Upper lobe of left lung (tissue), 6 donors: Measurements from ENCODE around the gene COL6A2. TPM values are rescaled to one million over a fixed set of nuclear protein-coding genes. Genes with fewer than 3 reads are reported as not detected.

Experiments used
- ATAC-seq, 2 donors: fragments of 200-7000 bp; cut with Tn5 transposase; one replicate each; pipeline ENCODE4 v1.9.1; 2022; ENCODE audit warnings: mild to moderate bottlenecking in 2 of 2, moderate library complexity in 2 of 2; ENCODE audit not compliant: low FRiP score in 2 of 2
- DNase-seq, 2 donors: peaks; one replicate each; pipeline ENCODE4 v3.0.0-alpha.2; 2019 to 2020
- H3K27ac ChIP-seq, 4 donors: fragments of 200-600 bp; sonication (generic); one replicate each; pipeline ENCODE4 v1.5.1; 2016 to 2019
- H3K27me3 ChIP-seq, 4 donors: fragments of 200-600 bp; sonication (generic); one replicate each; pipeline ENCODE4 v1.5.1; 2017 to 2019
- H3K36me3 ChIP-seq, 4 donors: fragments of 200-600 bp; sonication (generic); one replicate each; pipeline ENCODE4 v1.5.1; 2016 to 2019
- H3K4me1 ChIP-seq, 4 donors: fragments of 200-600 bp; sonication (generic); one replicate each; pipeline ENCODE4 v1.5.1; 2018 to 2019
- H3K4me3 ChIP-seq, 4 donors: fragments of 200-600 bp; sonication (generic); one replicate each; pipeline ENCODE4 v1.5.1; 2017 to 2019; ENCODE audit warnings: mild to moderate bottlenecking in 2 of 4, moderate library complexity in 1 of 4
- H3K9me3 ChIP-seq, 4 donors: fragments of 200-600 bp; sonication (generic); one replicate each; pipeline ENCODE4 v1.5.1; 2018 to 2019
- EP300 ChIP-seq, 4 donors: sonication (generic); formaldehyde crosslinking; IDR thresholded peaks; one replicate each; pipeline ENCODE4 v1.5.1; 2017; ENCODE audit warnings: antibody characterized with exemption in 4 of 4, control low read depth in 2 of 4
- POLR2A ChIP-seq, 4 donors: fragments of 450-650 bp; IDR thresholded peaks; one replicate each; pipeline ENCODE4 v1.5.1; 2016 to 2017; ENCODE audit warnings: antibody characterized with exemption in 4 of 4, mild to moderate bottlenecking in 2 of 4
- POLR2AphosphoS5 ChIP-seq, 2 donors: sonication (generic); formaldehyde crosslinking; IDR thresholded peaks; one replicate each; pipeline ENCODE4 v1.5.1; 2017; ENCODE audit warnings: antibody characterized with exemption in 2 of 2
- WGBS, 2 donors: methylation state at CpG; one replicate each; pipeline ENCODE4 v1.1.5; 2017 to 2018; 5-methylcytosine and 5-hydroxymethylcytosine counted together
- total RNA-seq, 6 donors: library from RNA; depleted of rRNA in 4 of 6; stranded (reverse); fragments of >200 nt in 4 of 6; gene quantifications; one replicate each; pipeline versions ENCODE4 v1.1.0 to v1.2.1, GENCODE V29; 2016 to 2021
- TF ChIP-seq, protein P1 (sequence below), 6 experiments: fragments of 450-650 bp in 4 of 6; fragments of 200-600 bp in 2 of 6; sonication (generic) in 2 of 6; IDR thresholded peaks; one replicate each; pipeline ENCODE4 v1.5.1; 2016 to 2019; ENCODE audit warnings: antibody characterized with exemption in 6 of 6
- donor health status: DM: no; HTN: no; CAD: no; lungs with moderate emphysema.
- donor health status: DM: no; HTN: yes; CAD: no; lungs with severe emphysema.

Gene COL6A2
- total RNA-seq, 6 donors from 2014 or later = 105 to 522 (median 304) TPM

DNA sequence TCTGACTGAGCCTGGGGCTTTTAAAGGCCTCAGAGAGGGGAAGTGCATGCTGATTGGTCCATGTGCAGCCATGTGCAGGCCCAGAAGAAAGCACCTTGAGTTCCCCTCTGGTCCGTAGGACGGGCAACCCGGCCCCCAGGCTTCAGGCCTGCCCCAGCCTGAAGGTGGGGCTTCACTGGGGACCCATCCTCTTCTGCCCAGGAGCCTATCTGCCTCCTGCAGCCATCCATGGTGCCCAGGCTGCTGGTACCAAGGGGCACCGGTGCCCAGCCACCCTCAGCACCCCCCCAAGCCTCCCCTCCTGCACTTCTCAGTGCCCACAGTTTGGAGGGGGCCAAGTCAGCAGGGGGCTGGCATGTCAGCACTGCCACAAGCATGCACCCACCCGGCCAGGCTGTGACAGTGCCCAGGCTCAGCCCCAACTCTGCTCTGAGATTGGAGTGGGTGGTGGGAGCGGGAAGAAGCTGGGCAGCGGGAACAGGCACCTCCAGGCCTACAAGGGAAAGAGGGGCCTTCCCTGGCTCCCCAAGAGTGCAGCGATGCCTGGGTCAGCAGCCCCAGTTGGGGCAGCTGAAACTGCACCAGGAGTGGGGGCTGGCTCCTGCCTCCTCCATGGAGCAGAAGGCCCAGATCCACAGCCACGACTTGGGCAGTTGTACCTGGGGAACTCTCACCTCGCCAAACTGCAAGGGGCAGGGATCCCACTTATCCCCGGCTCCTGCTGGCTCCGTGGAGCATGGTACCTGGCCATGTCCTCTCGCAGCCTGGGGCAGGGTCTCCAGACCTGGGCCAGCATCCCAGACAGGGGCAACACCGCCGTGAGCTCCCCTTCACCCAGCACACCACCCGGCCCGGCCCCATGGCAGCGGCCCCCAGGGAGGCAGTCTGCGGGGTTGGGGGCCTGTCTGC, 11.7 kb downstream of the COL6A2 start:
- TF ChIP-seq POLR2A (IDR thresholded peaks at IDR 0.05) (no peak), EP300 (IDR thresholded peaks at IDR 0.05) (no peak), POLR2AphosphoS5 (IDR thresholded peaks at IDR 0.05) (no peak)
- TF ChIP-seq, protein P1, sequence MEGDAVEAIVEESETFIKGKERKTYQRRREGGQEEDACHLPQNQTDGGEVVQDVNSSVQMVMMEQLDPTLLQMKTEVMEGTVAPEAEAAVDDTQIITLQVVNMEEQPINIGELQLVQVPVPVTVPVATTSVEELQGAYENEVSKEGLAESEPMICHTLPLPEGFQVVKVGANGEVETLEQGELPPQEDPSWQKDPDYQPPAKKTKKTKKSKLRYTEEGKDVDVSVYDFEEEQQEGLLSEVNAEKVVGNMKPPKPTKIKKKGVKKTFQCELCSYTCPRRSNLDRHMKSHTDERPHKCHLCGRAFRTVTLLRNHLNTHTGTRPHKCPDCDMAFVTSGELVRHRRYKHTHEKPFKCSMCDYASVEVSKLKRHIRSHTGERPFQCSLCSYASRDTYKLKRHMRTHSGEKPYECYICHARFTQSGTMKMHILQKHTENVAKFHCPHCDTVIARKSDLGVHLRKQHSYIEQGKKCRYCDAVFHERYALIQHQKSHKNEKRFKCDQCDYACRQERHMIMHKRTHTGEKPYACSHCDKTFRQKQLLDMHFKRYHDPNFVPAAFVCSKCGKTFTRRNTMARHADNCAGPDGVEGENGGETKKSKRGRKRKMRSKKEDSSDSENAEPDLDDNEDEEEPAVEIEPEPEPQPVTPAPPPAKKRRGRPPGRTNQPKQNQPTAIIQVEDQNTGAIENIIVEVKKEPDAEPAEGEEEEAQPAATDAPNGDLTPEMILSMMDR (IDR thresholded peaks at IDR 0.05) = no peak
- Histone ChIP-seq H3K27ac (peak overlapping the region in 1 of 4 donors; percentile 16), H3K4me1 (peaks cover 0 to 16% (median 4%) of the 10 kb centered on the region in 4 donors), H3K4me3 (no peak overlapping the region), H3K36me3 (peaks cover 0 to 27% (median 11%) of the 10 kb centered on the region in 4 donors), H3K27me3 (no peaks in the 10 kb centered on the region), H3K9me3 (peaks cover 0 to under 1% (median 0%) of the 10 kb centered on the region in 4 donors)
- DNase-seq = peak; percentile 18 to 58
- 87 to 93% methylated on average over 9 to 16 of the region's 19 CpGs for WGBS, 2 donors
- ATAC-seq = no peak

- H3K4me3 ChIP-seq = no peak overlapping the region
- H3K36me3 ChIP-seq = peaks cover 0 to 37% (median 15%) of the 10 kb centered on the region in 4 donors
- ATAC-seq (peak; percentile 19 to 48), DNase-seq (peak; percentile 63)
- WGBS, 2 donors = 69 to 78% methylated on average over 16 to 20 of the region's 20 CpGs
- H3K27me3 ChIP-seq = no peaks in the 10 kb centered on the region
- peaks cover 0 to 6% (median 4%) of the 10 kb centered on the region in 4 donors for H3K9me3 ChIP-seq
- H3K27ac ChIP-seq = peak overlapping the region in 1 of 4 donors; percentile 1
- H3K4me1 ChIP-seq = peaks cover 0 to 16% (median 4%) of the 10 kb centered on the region in 4 donors
- TF ChIP-seq EP300 (IDR thresholded peaks at IDR 0.05) (no peak), POLR2AphosphoS5 (IDR thresholded peaks at IDR 0.05) (no peak), POLR2A (IDR thresholded peaks at IDR 0.05) (no peak)
- TF ChIP-seq, protein P1 (IDR thresholded peaks at IDR 0.05) = no peak
Measured at GRCh38 chr21:46110499-46111192, 12.7 kb downstream of the COL6A2 start.

- Histone ChIP-seq H3K4me3 (no peak overlapping the region), H3K9me3 (peaks cover 0 to 6% (median 4%) of the 10 kb centered on the region in 4 donors), H3K36me3 (peaks cover 0 to 42% (median 18%) of the 10 kb centered on the region in 4 donors), H3K27ac (no peak overlapping the region), H3K4me1 (peaks cover 0 to 16% (median 4%) of the 10 kb centered on the region in 4 donors), H3K27me3 (no peaks in the 10 kb centered on the region)
- 89 to 95% methylated on average over 9 to 12 of the region's 12 CpGs for WGBS, 2 donors
- DNase-seq (peak in 1 of 2 donors; percentile 14), ATAC-seq (peak; percentile 11 to 29)
- TF ChIP-seq EP300 (IDR thresholded peaks at IDR 0.05) = no peak
- TF ChIP-seq POLR2A (IDR thresholded peaks at IDR 0.05) = no peak
- TF ChIP-seq POLR2AphosphoS5 (IDR thresholded peaks at IDR 0.05) = no peak
- TF ChIP-seq, protein P1 (IDR thresholded peaks at IDR 0.05) = no peak
Measured at GRCh38 chr21:46111193-46111571, 13.3 kb downstream of the COL6A2 start.

GRCh38 chr21:46111857-46112724, 14.2 kb downstream of the COL6A2 start:
- Histone ChIP-seq H3K27me3 (no peaks in the 10 kb centered on the region), H3K9me3 (peaks cover 0 to 6% (median 4%) of the 10 kb centered on the region in 4 donors), H3K27ac (no peak overlapping the region), H3K4me1 (peaks cover 0 to 16% (median 4%) of the 10 kb centered on the region in 4 donors), H3K36me3 (peaks cover 0 to 51% (median 22%) of the 10 kb centered on the region in 4 donors), H3K4me3 (no peak overlapping the region)
- DNase-seq (peak; percentile 17 to 82), ATAC-seq (no peak)
- 95 to 97% methylated on average over 38 to 62 of the region's 69 CpGs for WGBS, 2 donors
- TF ChIP-seq POLR2AphosphoS5 (IDR thresholded peaks at IDR 0.05) (no peak), EP300 (IDR thresholded peaks at IDR 0.05) (no peak), POLR2A (IDR thresholded peaks at IDR 0.05) (no peak)
- TF ChIP-seq, protein P1 (IDR thresholded peaks at IDR 0.05) = no peak
